Activated T-helper 17 cell treated with anti-CD3 and anti-CD28 coated beads, Interleukin-2, amount 50 U/mL, for 72 hours (primary cell): ENCODE measurements around the gene CTNS. TPM values are rescaled to one million over a fixed set of nuclear protein-coding genes. Genes with fewer than 3 reads are reported as not detected.
A peak's percentile ranks its signal among the peaks of the same experiment; 100 is the strongest.

ENCODE experiments used
- ATAC-seq: fragments of 150-1000 bp; cut with Tn5 transposase; replicated peaks from 2 replicates; pipeline ENCODE4 v1.10.0; 2021; ENCODE audit warnings: mild to moderate bottlenecking, moderate library complexity
- H3K27ac Mint-ChIP-seq: one replicate; pipeline ENCODE4 v1.8.0; 2022; ENCODE audit warnings: mixed read lengths
- H3K27me3 Mint-ChIP-seq: one replicate; pipeline ENCODE4 v1.8.0; 2022; ENCODE audit warnings: mixed read lengths
- H3K36me3 Mint-ChIP-seq: one replicate; pipeline ENCODE4 v1.8.0; 2022; ENCODE audit warnings: low read depth, mild to moderate bottlenecking, mixed read lengths
- H3K4me1 Mint-ChIP-seq: one replicate; pipeline ENCODE4 v1.8.0; 2022; ENCODE audit warnings: mixed read lengths
- H3K4me3 Mint-ChIP-seq: one replicate; pipeline ENCODE4 v1.8.0; 2022; ENCODE audit warnings: mild to moderate bottlenecking, mixed read lengths
- H3K9me3 Mint-ChIP-seq: one replicate; pipeline ENCODE4 v1.8.0; 2022; ENCODE audit warnings: mixed read lengths
- total RNA-seq, 2 donors: library from RNA; stranded (reverse); gene quantifications; one replicate each; pipeline ENCODE4 v1.2.3, GENCODE V29; 2022

The CTNS gene
- 10 to 100 TPM; 11.2 to 11.8 TPM for total RNA-seq

DNA sequence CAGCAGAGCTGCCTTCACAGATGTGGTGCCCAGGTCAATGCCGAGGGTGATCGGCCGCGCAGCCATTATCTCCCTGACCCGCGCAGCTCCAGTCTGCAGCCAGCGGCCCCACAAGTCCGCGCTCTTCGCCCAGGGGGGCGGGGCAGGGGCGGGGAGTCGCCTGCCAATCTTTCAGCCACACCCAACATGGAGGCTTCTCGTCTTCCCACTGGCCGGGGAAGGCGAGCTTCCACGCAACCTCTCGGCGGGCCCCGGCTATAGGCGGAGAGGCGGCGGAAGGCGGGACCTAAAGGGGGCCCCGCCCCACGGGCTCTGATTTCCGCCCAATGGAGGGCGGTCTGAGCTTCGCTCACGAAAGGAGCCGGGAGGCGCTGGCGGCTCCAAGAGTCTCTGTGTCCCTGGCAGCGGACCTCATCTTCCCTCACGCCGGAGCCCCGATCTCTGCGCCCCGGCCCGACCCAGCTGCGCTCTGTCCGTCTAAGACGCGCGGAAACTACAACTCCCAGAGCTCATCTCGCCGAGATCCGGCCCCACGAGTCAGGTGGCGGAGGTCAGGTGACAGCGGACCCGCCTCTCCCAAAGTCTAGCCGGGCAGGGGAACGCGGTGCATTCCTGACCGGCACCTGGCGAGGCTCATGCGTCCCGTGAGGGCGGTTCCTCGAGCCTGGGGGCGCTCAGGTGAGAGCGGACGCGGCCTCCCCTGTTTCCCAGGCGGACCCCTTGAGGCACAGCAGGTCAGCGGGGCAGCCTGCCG, at the start of gene CTNS, which contains the start of gene SHPK:
TSS of gene CTNS (plus strand) at position 607 of the 754 bp plus-strand sequence. CDS start 3,447 bp downstream, outside the sequence.
TSS of gene SHPK (minus strand) at position 97 of the 754 bp plus-strand sequence. CDS start at position 66, 31 bp downstream.
- peak; percentile 96 for ATAC-seq
- Mint-ChIP-seq H3K27ac (peak within 1 kb of the TSS; percentile 98), H3K27me3 (no peaks in the 10 kb centered on the region), H3K4me3 (peak within 1 kb of the TSS; percentile 91), H3K9me3 (no peaks in the 10 kb centered on the region), H3K4me1 (peaks cover 22% of the 10 kb centered on the region), H3K36me3 (peaks cover 9% of the 10 kb centered on the region)

GRCh38 chr17:3589784-3590183, 46.8 kb upstream of the CTNS start:
- ATAC-seq, result no peak
- Mint-ChIP-seq H3K9me3 (no peaks in the 10 kb centered on the region), H3K27ac (no peak overlapping the region), H3K27me3 (no peaks in the 10 kb centered on the region), H3K4me3 (no peak overlapping the region), H3K36me3 (peaks cover 13% of the 10 kb centered on the region), H3K4me1 (no peaks in the 10 kb centered on the region)

DNA sequence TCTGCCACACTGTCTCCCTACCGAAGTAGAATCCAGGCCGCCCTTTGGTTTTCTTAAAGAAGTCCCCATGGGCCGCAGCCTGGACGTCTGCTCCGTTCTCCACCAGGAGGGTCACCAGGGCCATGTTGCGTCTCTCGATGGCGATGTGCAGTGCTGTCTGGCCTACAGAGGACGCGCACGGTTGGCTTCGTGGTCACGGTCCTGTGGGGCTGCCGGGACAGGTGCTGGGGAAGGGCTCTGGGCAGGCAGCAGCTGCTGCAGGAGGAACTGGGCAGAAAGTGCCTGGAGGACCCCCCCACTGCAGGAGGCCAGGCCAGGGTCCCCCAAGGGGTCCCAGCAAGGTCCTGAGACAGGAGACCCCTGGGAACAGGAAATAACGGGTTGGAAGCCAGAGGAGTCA, 46.3 kb upstream of the CTNS start:
- peaks cover 13% of the 10 kb centered on the region for H3K36me3 Mint-ChIP-seq
- H3K4me1 Mint-ChIP-seq, result no peaks in the 10 kb centered on the region
- ATAC-seq, result no peak
- H3K4me3 Mint-ChIP-seq, result no peak overlapping the region
- no peak overlapping the region for H3K27ac Mint-ChIP-seq
- no peaks in the 10 kb centered on the region for H3K27me3 Mint-ChIP-seq
- no peaks in the 10 kb centered on the region for H3K9me3 Mint-ChIP-seq

- peaks cover 13% of the 10 kb centered on the region for H3K36me3 Mint-ChIP-seq
- H3K27me3 Mint-ChIP-seq, result no peaks in the 10 kb centered on the region
- no peak overlapping the region for H3K4me3 Mint-ChIP-seq
- H3K4me1 Mint-ChIP-seq, result no peaks in the 10 kb centered on the region
- H3K9me3 Mint-ChIP-seq, result no peaks in the 10 kb centered on the region
- ATAC-seq, result no peak
- no peak overlapping the region for H3K27ac Mint-ChIP-seq
These were observed 45.8 kb upstream of the CTNS start for GRCh38 chr17:3590768-3591167.

DNA sequence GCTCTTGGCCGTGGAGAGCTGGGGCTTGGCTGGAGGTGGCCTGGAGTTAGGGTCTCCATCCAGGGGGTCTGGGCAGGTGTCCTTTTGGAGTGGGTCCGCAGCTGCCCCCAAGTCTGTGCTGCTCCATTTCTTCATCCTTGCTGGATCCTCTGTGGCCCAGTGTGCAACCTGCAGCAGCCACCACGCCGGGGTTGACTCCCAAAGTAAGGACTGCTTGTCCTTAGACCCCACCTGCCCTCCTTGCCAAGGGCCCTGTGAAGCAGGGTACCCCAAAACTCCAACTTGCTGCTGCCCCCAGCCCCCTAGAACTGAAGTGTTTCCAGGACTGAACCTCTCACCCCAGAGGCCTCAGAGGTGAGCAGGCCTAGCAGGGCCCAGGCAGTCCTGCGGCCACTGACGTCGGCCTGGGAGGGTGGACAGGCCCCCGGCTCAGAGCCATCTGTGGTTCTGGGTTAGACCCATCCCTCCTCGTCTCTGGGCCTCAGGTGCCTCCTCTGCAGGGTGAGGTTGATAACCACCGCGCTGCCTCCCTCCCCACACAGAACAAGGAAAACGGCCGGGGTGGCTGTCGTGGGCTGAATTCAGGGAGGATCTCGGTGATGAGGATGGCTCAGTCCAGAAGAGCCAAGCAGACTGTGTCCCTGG, 44.2 kb upstream of the CTNS start:
- Mint-ChIP-seq H3K27me3 (no peaks in the 10 kb centered on the region), H3K4me1 (no peaks in the 10 kb centered on the region), H3K4me3 (no peak overlapping the region), H3K9me3 (no peaks in the 10 kb centered on the region), H3K27ac (no peak overlapping the region), H3K36me3 (peaks cover 9% of the 10 kb centered on the region)
- ATAC-seq, result no peak

DNA sequence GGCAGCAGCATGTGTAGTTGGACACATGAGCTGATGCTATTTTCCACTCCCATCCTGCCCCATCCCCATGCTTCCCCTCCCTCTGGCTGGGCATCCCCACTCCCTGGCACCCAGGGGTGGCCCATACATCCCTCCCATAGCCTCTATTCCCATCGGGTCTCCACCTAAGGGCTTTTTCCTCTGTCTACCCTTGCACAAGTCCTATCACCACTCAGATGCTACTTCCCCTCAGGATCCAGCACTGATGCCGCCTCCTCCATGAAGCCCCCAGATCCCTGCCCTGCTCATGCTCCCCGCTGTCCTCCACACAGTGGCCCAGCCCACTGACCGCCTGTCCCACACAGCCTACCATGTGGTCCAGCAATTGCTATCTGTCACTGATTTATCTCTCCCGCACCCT, 43.2 kb upstream of the CTNS start:
- Mint-ChIP-seq H3K9me3 (no peaks in the 10 kb centered on the region), H3K27ac (no peak overlapping the region), H3K4me1 (no peaks in the 10 kb centered on the region), H3K36me3 (peaks cover 9% of the 10 kb centered on the region), H3K4me3 (no peak overlapping the region), H3K27me3 (no peaks in the 10 kb centered on the region)
- ATAC-seq, result no peak

GRCh38 chr17:3594051-3594800, 42.3 kb upstream of the CTNS start:
- no peaks in the 10 kb centered on the region for H3K9me3 Mint-ChIP-seq
- no peaks in the 10 kb centered on the region for H3K27me3 Mint-ChIP-seq
- no peak for ATAC-seq
- H3K36me3 Mint-ChIP-seq, result peaks cover 9% of the 10 kb centered on the region
- H3K27ac Mint-ChIP-seq, result no peak overlapping the region
- H3K4me3 Mint-ChIP-seq, result no peak overlapping the region
- H3K4me1 Mint-ChIP-seq, result no peaks in the 10 kb centered on the region

DNA sequence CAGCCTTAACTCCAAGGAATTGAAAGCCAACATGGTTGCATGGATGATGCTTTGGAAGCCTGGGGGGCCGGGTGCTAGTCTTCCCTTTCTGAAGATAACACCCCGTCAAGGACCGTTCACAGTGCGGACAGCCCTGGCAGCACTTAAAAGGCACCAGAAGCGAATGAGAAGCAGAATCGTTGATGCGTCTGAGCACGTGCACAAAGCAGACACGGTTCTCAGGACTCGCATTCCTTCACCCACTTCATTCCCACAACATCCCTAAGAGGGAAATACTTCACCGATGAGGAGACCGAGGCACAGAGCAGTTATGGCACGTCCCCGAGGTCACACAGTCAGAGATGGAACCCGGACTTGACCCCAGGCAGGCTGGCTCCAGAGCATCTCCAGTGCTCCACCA, 41.6 kb upstream of the CTNS start:
- Mint-ChIP-seq H3K36me3 (peaks cover 9% of the 10 kb centered on the region), H3K9me3 (no peaks in the 10 kb centered on the region), H3K4me3 (no peak overlapping the region), H3K4me1 (no peaks in the 10 kb centered on the region), H3K27ac (no peak overlapping the region), H3K27me3 (no peaks in the 10 kb centered on the region)
- no peak for ATAC-seq

- H3K27ac Mint-ChIP-seq, result no peak overlapping the region
- no peak overlapping the region for H3K4me3 Mint-ChIP-seq
- H3K27me3 Mint-ChIP-seq, result no peaks in the 10 kb centered on the region
- no peak for ATAC-seq
- H3K9me3 Mint-ChIP-seq, result no peaks in the 10 kb centered on the region
- no peaks in the 10 kb centered on the region for H3K4me1 Mint-ChIP-seq
- no peaks in the 10 kb centered on the region for H3K36me3 Mint-ChIP-seq
These were observed 39.6 kb upstream of the CTNS start for GRCh38 chr17:3596804-3597464.

GRCh38 chr17:3598078-3598477, 38.5 kb upstream of the CTNS start:
- Mint-ChIP-seq H3K27ac (no peak overlapping the region), H3K4me1 (no peaks in the 10 kb centered on the region), H3K27me3 (no peaks in the 10 kb centered on the region), H3K36me3 (no peaks in the 10 kb centered on the region), H3K4me3 (no peak overlapping the region), H3K9me3 (no peaks in the 10 kb centered on the region)
- no peak for ATAC-seq

- Mint-ChIP-seq H3K36me3 (no peaks in the 10 kb centered on the region), H3K4me1 (no peaks in the 10 kb centered on the region), H3K27me3 (no peaks in the 10 kb centered on the region), H3K9me3 (no peaks in the 10 kb centered on the region), H3K27ac (no peak overlapping the region), H3K4me3 (no peak overlapping the region)
- no peak for ATAC-seq
These were observed 35.9 kb upstream of the CTNS start for GRCh38 chr17:3600529-3601205.

- no peaks in the 10 kb centered on the region for H3K9me3 Mint-ChIP-seq
- ATAC-seq, result no peak
These were observed 34.1 kb upstream of the CTNS start for GRCh38 chr17:3602499-3602898.

DNA sequence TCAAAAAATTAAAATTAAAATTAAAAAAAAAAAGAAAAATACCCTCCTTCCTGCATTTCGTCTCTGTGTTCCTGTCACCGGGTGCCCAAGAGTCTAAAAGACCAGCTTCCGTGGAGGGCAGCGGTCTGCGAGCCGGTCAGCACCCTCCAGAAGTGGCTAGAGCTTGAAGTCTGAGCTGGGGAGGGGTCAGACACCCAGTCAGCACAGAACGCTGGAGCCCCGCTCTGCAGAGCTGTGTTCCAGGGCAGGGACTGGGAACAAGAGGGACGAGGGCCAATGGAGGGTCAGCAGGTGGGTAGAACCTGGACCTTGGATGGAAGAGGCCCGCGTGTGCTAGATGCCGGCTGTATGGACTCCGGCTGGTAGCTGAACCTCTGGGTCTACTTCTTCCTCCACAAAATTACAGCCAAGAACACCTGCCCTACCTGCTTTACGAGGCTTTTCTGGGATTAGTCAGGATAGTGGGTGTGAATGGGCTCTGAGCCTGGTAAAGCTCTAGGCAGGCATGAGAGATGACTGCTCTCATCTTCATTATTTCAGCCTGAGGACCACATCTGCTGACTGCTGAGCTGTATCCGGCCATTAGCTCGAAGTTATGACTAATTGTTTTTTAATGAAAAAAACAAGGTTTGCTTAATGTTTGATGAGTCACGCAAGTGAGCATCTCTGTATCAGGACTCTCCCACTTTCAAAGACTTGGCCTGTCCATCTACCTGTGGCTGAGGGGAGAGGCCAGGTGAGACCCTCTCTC, 33.3 kb upstream of the CTNS start:
- no peak for ATAC-seq
- no peaks in the 10 kb centered on the region for H3K4me1 Mint-ChIP-seq

More at GRCh38 chr17:3602499-3602898, 34.1 kb upstream of the CTNS start:
- H3K27me3 Mint-ChIP-seq, result no peaks in the 10 kb centered on the region
- H3K27ac Mint-ChIP-seq, result no peak overlapping the region
- H3K36me3 Mint-ChIP-seq, result no peaks in the 10 kb centered on the region
- H3K4me3 Mint-ChIP-seq, result no peak overlapping the region
- no peaks in the 10 kb centered on the region for H3K4me1 Mint-ChIP-seq

More for the DNA sequence above, 33.3 kb upstream of the CTNS start:
- no peaks in the 10 kb centered on the region for H3K9me3 Mint-ChIP-seq
- H3K36me3 Mint-ChIP-seq, result peaks cover 6% of the 10 kb centered on the region
- no peak overlapping the region for H3K4me3 Mint-ChIP-seq
- no peak overlapping the region for H3K27ac Mint-ChIP-seq
- H3K27me3 Mint-ChIP-seq, result no peaks in the 10 kb centered on the region
